ENCODE data around the gene ITPR1.

ITPR1 gene

GRCh38 chr3:4509983-4510755 is 17.0 kb downstream of the ITPR1 start:
- H3K4me3 ChIP-seq (ENCODE audit: low read length) = no peak overlapping the region
- no peak for DNase-seq (ENCODE audit: low read depth)
- no peak for TF ChIP-seq CTCF (conservative IDR thresholded peaks at IDR 0.05; ENCODE audit: low read depth, low read length)

GRCh38 chr3:4511491-4512262 is 18.5 kb downstream of the ITPR1 start:
- TF ChIP-seq CTCF (conservative IDR thresholded peaks at IDR 0.05; ENCODE audit: low read depth, low read length) = no peak
- H3K4me3 ChIP-seq (ENCODE audit: low read length) = no peak overlapping the region

GRCh38 chr3:4512895-4513616 is 19.9 kb downstream of the ITPR1 start:
- DNase-seq (ENCODE audit: low read depth) = no peak
- H3K4me3 ChIP-seq (ENCODE audit: low read length) = no peak overlapping the region
- TF ChIP-seq CTCF (conservative IDR thresholded peaks at IDR 0.05; ENCODE audit: low read depth, low read length) = no peak

More at GRCh38 chr3:4511491-4512262, 18.5 kb downstream of the ITPR1 start:
- DNase-seq (ENCODE audit: low read depth) = no peak

- no peak for DNase-seq (ENCODE audit: low read depth)
- no peak overlapping the region for H3K4me3 ChIP-seq (ENCODE audit: low read length)
- TF ChIP-seq CTCF (conservative IDR thresholded peaks at IDR 0.05; ENCODE audit: low read depth, low read length) = no peak
Observed at GRCh38 chr3:4514321-4514720, 21.2 kb downstream of the ITPR1 start.

GRCh38 chr3:4514916-4515315 is 21.8 kb downstream of the ITPR1 start:
- no peak for TF ChIP-seq CTCF (conservative IDR thresholded peaks at IDR 0.05; ENCODE audit: low read depth, low read length)
- DNase-seq (ENCODE audit: low read depth) = no peak
- H3K4me3 ChIP-seq (ENCODE audit: low read length) = no peak overlapping the region

GRCh38 chr3:4515916-4516579 is 22.9 kb downstream of the ITPR1 start:
- H3K4me3 ChIP-seq (ENCODE audit: low read length) = no peak overlapping the region
- DNase-seq (ENCODE audit: low read depth) = no peak
- no peak for TF ChIP-seq CTCF (conservative IDR thresholded peaks at IDR 0.05; ENCODE audit: low read depth, low read length)
